CD14-positive monocyte (primary cell): Measurements from ENCODE around the gene CA6. TPM values are rescaled to one million over a fixed set of nuclear protein-coding genes. Genes with fewer than 3 reads are reported as not detected.

Source experiments
- DNase-seq, 3 donors: peaks; one replicate each; pipeline ENCODE4 v3.0.0-alpha.2; 2011 to 2022
- H2AFZ ChIP-seq: 2 replicates; pipeline ENCODE4 v1.6.0; 2012; ENCODE audit warnings: mild to moderate bottlenecking, low read depth, low read length, inconsistent platforms; ENCODE audit not compliant: insufficient read depth, poor library complexity, severe bottlenecking
- H3K27ac ChIP-seq, 2 donors: 1 replicate in 1 of 2; 2 replicates in 1 of 2; pipeline ENCODE4 v1.5.1; 2012 to 2013; ENCODE audit warnings: low read length in 2 of 2, control low read depth in 1 of 2, inconsistent platforms in 1 of 2, low read depth in 1 of 2, mild to moderate bottlenecking in 1 of 2
- H3K27me3 ChIP-seq, 2 donors: one replicate each; pipeline versions ENCODE4 v1.6.0 to v1.6.1; 2011 to 2013; ENCODE audit warnings: low read length in 2 of 2; ENCODE audit not compliant: control insufficient read depth in 2 of 2, insufficient read depth in 2 of 2
- H3K36me3 ChIP-seq, 2 donors: replicated peaks in 1 of 2; 1 replicate in 1 of 2; 2 replicates in 1 of 2; pipeline versions ENCODE4 v1.5.1 to v1.6.1; 2012 to 2013; ENCODE audit warnings: low read length in 2 of 2, control low read depth in 1 of 2, inconsistent platforms in 1 of 2, mild to moderate bottlenecking in 1 of 2; ENCODE audit not compliant: insufficient read depth in 2 of 2, control insufficient read depth in 1 of 2
- H3K4me1 ChIP-seq, 2 donors: 1 replicate in 1 of 2; 2 replicates in 1 of 2; pipeline versions ENCODE4 v1.5.1 to v1.6.1; 2012 to 2013; ENCODE audit warnings: low read length in 2 of 2, control low read depth in 1 of 2, inconsistent platforms in 1 of 2, mild to moderate bottlenecking in 1 of 2, moderate library complexity in 1 of 2; ENCODE audit not compliant: insufficient read depth in 2 of 2, control insufficient read depth in 1 of 2
- H3K4me2 ChIP-seq: replicated peaks from 2 replicates; pipeline ENCODE3; 2012; ENCODE audit warnings: low read length, moderate library complexity, mild to moderate bottlenecking; ENCODE audit not compliant: poor library complexity, severe bottlenecking; ENCODE audit errors: extremely low read depth
- H3K4me3 ChIP-seq, 3 experiments: fragments of 200-600 bp in 1 of 3; sonication (generic) in 1 of 3; replicated peaks in 1 of 3; 1 replicate in 2 of 3; 2 replicates in 1 of 3; pipeline ENCODE4 v1.5.1; 2011 to 2013; ENCODE audit warnings: low read length in 3 of 3, mild to moderate bottlenecking in 3 of 3, control low read depth in 2 of 3, low read depth in 2 of 3, inconsistent platforms in 1 of 3, moderate library complexity in 1 of 3
- H3K79me2 ChIP-seq: 2 replicates; pipeline ENCODE4 v1.6.0; 2012; ENCODE audit warnings: mild to moderate bottlenecking, control low read depth, inconsistent platforms, low read length, moderate library complexity; ENCODE audit not compliant: insufficient read depth
- H3K9ac ChIP-seq: 2 replicates; pipeline ENCODE4 v1.6.0; 2017; ENCODE audit warnings: low read length, mild to moderate bottlenecking; ENCODE audit not compliant: insufficient read depth, poor library complexity, severe bottlenecking
- H3K9me3 ChIP-seq, 2 donors: replicated peaks in 1 of 2; 1 replicate in 1 of 2; 2 replicates in 1 of 2; pipeline versions ENCODE4 v1.5.1 to v1.6.1; 2012 to 2013; ENCODE audit warnings: low read length in 2 of 2, control low read depth in 1 of 2; ENCODE audit not compliant: control insufficient read depth in 1 of 2, insufficient read depth in 1 of 2
- H4K20me1 ChIP-seq: 2 replicates; pipeline ENCODE4 v1.6.0; 2012; ENCODE audit warnings: mild to moderate bottlenecking, low read length, control low read depth, moderate library complexity; ENCODE audit not compliant: insufficient read depth
- H3K27ac Mint-ChIP-seq, 7 donors: one replicate each; pipeline ENCODE4 v1.8.0; 2020; ENCODE audit warnings: mild to moderate bottlenecking in 7 of 7, mixed read lengths in 7 of 7, moderate library complexity in 6 of 7, inconsistent platforms in 2 of 7
- H3K27me3 Mint-ChIP-seq, 3 donors: one replicate each; pipeline ENCODE4 v1.8.0; 2021 to 2022; ENCODE audit warnings: low read depth in 3 of 3, mild to moderate bottlenecking in 3 of 3, mixed read lengths in 3 of 3, moderate library complexity in 3 of 3, inconsistent platforms in 1 of 3
- H3K36me3 Mint-ChIP-seq, 2 donors: one replicate each; pipeline ENCODE4 v1.8.0; 2020; ENCODE audit warnings: mixed read lengths in 2 of 2, inconsistent platforms in 1 of 2, mild to moderate bottlenecking in 1 of 2
- H3K4me1 Mint-ChIP-seq: one replicate; pipeline ENCODE4 v1.8.0; 2020; ENCODE audit warnings: mild to moderate bottlenecking, mixed read lengths
- H3K4me3 Mint-ChIP-seq, 2 donors: one replicate each; pipeline ENCODE4 v1.8.0; 2020; ENCODE audit warnings: mild to moderate bottlenecking in 2 of 2, mixed read lengths in 2 of 2, moderate library complexity in 1 of 2
- H3K9me3 Mint-ChIP-seq, 7 donors: one replicate each; pipeline ENCODE4 v1.8.0; 2020 to 2022; ENCODE audit warnings: mixed read lengths in 7 of 7, mild to moderate bottlenecking in 6 of 7, moderate library complexity in 6 of 7, inconsistent platforms in 2 of 7
- CTCF ChIP-seq: fragments of 200-600 bp; IDR thresholded peaks from one replicate; pipeline ENCODE4 v1.8.0; 2022; ENCODE audit warnings: antibody characterized with exemption, mild to moderate bottlenecking
- WGBS: methylation state at CpG from one replicate; pipeline ENCODE4 v1.1.5; 2013; ENCODE audit warnings: missing lambda C conversion rate; ENCODE audit not compliant: insufficient coverage; 5-methylcytosine and 5-hydroxymethylcytosine counted together
- intact Hi-C, 2 donors: fragments of 100-400 bp; cut with micrococcal nuclease; formaldehyde crosslinking; loops; one replicate each; pipeline versions ENCODE4 v1.15.0 to v1.15.1; 2023
- polyA plus RNA-seq, 3 donors: library from polyadenylated mRNA; depleted of rRNA in 1 of 3; unstranded in 2 of 3; stranded (reverse) in 1 of 3; fragments of 300-500 nt in 2 of 3; fragments of >200 nt in 1 of 3; fragmentation: Illumina TruSeq in 2 of 3; gene quantifications; 1 replicate in 2 of 3; 2 replicates in 1 of 3; pipeline ENCODE4 v1.2.3, GENCODE V29; 2012 to 2021

CA6 gene
- polyA plus RNA-seq, 3 donors: not detected

GRCh38 chr1:8939000-8939265 lies 6.7 kb upstream of the CA6 start:
- TF ChIP-seq CTCF: no peak
- H3K27me3 ChIP-seq: no peaks in the 10 kb centered on the region
- peaks cover 0 to 7% (median 3%) of the 10 kb centered on the region in 7 donors for H3K9me3 Mint-ChIP-seq
- H4K20me1 ChIP-seq: no peaks in the 10 kb centered on the region
- 100% methylated on average over 2 of the region's 2 CpGs for WGBS
- H3K4me2 ChIP-seq: no peak overlapping the region
- H3K4me1 Mint-ChIP-seq: peaks cover 34% of the 10 kb centered on the region
- no peaks in the 10 kb centered on the region for H3K79me2 ChIP-seq
- no peak overlapping the region for H3K4me3 ChIP-seq
- H3K36me3 ChIP-seq: no peaks in the 10 kb centered on the region
- H3K9me3 ChIP-seq: no peaks in the 10 kb centered on the region
- H3K4me1 ChIP-seq: peaks cover 22 to 32% of the 10 kb centered on the region in 2 donors
- no peak overlapping the region for H3K27ac Mint-ChIP-seq
- H3K9ac ChIP-seq: no peak overlapping the region
- DNase-seq: no peak
- H3K27me3 Mint-ChIP-seq: peaks cover 0 to 2% (median 2%) of the 10 kb centered on the region in 3 donors
- intact Hi-C loops: no loop called here
- H3K4me3 Mint-ChIP-seq: no peak overlapping the region
- no peak overlapping the region for H3K27ac ChIP-seq
- H3K36me3 Mint-ChIP-seq: no peaks in the 10 kb centered on the region
- peak overlapping the region; percentile 51 for H2AFZ ChIP-seq

DNA sequence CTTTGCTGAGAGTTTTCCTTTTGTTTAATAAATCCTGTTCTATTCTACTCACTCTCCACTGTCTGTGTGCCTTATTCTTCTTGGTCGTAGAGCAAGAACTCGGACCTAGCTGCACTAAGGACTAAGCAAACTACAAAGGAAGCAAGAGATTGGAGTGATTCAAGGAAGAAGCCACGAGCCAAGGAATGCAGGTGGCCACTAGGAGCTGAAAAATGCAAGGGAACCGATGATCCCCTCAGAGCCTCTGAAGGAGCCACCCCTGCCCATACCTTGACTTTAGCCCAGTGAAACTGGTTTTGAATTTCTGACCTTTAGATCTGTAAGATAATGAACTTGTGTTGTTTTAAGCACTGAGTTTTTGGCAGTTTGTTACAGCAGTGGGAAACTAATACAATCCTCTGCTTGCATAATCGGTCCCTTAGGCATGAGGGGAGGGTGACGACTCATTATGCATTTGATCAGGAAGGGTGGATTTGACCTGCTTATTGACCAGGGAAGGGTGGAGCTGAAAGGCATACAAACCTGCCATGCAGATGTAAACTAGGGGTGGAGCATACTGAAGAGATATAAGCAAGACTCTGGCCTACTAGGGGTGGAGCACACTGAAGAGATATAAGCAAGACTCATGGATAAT lies 6.2 kb upstream of the CA6 start:
- whole genome bisulfite sequencing: 28% methylated on average over 4 of the region's 6 CpGs
- H3K27me3 ChIP-seq: no peaks in the 10 kb centered on the region
- Mint-ChIP-seq H3K4me3 (no peak overlapping the region), H3K9me3 (peaks cover 0 to 7% (median 3%) of the 10 kb centered on the region in 7 donors), H3K4me1 (peaks cover 34% of the 10 kb centered on the region), H3K27ac (peak overlapping the region in 2 of 7 donors; percentile 18 to 30), H3K36me3 (no peaks in the 10 kb centered on the region), H3K27me3 (peaks cover 0 to 2% (median 0%) of the 10 kb centered on the region in 3 donors)
- no peak overlapping the region for H3K9ac ChIP-seq
- peak in 2 of 3 donors; percentile 21 to 34 for DNase-seq
- no peak overlapping the region for H3K27ac ChIP-seq
- peaks cover 22 to 32% of the 10 kb centered on the region in 2 donors for H3K4me1 ChIP-seq
- no peak overlapping the region for H2AFZ ChIP-seq
- no peak for TF ChIP-seq CTCF
- intact Hi-C loops: no loop called here
- H3K4me2 ChIP-seq: no peak overlapping the region
- H4K20me1 ChIP-seq: no peaks in the 10 kb centered on the region
- no peaks in the 10 kb centered on the region for H3K79me2 ChIP-seq
- H3K4me3 ChIP-seq: no peak overlapping the region
- H3K9me3 ChIP-seq: no peaks in the 10 kb centered on the region
- no peaks in the 10 kb centered on the region for H3K36me3 ChIP-seq
